PC-9 (cell line): ENCODE results near the gene IQSEC1.

ENCODE experiments used
- CTCF ChIP-seq: fragments of 200-600 bp; sonication (generic); conservative IDR thresholded peaks from 2 replicates; pipeline ENCODE4 v1.6.1; 2017; ENCODE audit warnings: mixed run types, antibody characterized with exemption, mild to moderate bottlenecking, moderate library complexity
- EZH2 ChIP-seq: fragments of 200-600 bp; sonication (generic); IDR thresholded peaks from 2 replicates; pipeline ENCODE4 v1.8.0; 2017; ENCODE audit warnings: antibody characterized with exemption, low read depth

- no peak for TF ChIP-seq EZH2
- peak; percentile 90 for TF ChIP-seq CTCF
These were observed 78.4 kb downstream of the IQSEC1 start for GRCh38 chr3:12994607-12995388.
